ENCODE data around the gene MXD1.
A peak's percentile ranks its signal among the peaks of the same experiment; 100 is the strongest.
"Not testable (repeated sequence)": the region's sequence is repeated elsewhere in the genome, so short reads cannot be mapped to it uniquely, and the experiment has no call there.

The MXD1 gene, protein sequence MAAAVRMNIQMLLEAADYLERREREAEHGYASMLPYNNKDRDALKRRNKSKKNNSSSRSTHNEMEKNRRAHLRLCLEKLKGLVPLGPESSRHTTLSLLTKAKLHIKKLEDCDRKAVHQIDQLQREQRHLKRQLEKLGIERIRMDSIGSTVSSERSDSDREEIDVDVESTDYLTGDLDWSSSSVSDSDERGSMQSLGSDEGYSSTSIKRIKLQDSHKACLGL

DNA sequence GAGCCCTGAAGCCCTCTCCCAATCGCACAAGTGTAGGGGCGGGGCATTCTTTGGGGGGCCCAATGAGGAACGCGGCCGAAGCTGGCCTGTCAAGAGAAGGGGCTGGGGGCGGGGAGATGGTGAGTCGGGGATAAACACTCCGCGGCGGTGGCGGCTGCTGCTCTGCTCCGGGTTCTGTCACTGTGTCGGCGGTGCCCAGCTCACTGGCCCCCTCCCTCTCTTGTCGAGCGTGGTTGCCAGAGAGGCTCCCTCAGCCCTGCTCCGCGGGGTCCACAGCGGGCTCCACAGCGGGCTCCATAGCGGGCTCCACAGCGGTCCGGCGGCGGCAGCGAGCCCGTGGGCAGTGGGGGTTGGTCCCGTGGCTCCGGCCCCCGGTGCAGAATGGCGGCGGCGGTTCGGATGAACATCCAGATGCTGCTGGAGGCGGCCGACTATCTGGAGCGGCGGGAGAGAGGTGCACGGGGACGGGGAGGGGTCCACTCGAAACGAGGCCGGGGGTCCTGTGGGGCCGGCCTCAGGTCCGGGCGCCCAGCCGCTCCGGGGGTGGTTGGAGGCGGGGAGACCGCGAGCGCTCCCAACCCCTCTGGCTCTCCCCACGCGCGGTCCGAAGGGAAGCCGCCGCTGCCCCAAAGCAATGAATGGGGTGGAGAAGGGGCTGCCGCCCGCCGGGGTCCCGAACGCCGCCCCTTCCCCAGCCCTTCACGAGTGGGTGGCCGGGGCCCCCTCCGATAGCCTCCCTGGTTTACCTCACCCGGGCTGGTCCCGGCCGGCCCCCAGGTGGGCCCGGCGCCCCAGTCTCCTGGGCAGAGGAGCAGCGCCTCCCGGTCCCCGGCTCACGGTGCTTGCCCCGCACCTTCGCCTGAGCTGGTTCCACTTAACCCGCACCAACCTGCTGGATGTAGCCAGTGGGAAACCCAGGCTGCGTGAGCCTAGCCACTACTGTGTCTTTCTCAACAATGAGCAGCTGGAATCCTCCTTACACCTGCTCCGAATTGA lies at the start of gene MXD1:
MXD1 (plus strand) TSS at position 160 of the 996 bp plus-strand sequence; CDS start at position 382, 222 bp downstream.
- DNase-seq: peak; percentile 18

DNA sequence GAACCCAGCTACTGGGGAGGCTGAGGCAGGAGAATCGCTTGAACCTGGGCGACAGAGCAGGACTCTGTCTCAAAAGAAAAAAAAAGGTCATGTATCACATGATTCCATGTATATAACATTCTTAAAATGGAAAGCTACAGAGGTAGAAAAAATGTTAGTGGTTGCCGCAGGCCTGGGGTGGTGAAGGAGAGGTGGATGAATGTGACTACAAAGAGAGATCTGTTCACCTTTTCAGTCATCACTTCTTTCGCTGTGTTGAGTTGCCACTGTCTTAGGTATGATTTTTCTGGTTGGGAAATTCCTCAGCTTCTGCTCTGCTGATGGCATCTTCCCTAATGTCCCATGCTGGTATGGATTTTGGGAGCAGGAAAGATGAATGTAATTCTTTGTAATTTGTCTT lies 26.5 kb upstream of the MXD1 start:
- DNase-seq: no peak

DNA sequence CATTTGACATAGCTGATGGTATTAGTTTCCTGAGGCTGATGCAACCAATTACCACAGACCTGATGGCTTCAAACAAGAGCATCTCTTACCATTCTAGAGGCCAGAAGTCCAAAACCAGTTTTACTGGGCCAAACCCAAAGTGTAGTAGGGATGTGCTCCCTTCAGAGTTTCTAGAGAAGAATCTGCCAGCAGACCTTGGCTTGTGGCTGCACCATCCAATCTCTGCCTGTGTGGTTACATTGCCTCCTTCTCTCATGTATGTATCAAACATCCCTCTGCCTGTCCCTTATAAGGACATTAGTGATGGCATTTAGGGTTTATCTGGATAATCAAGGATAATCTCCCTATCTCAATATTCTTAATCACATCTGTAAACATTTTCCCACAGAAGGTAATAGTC lies 25.6 kb upstream of the MXD1 start:
- DNase-seq: no peak

DNA sequence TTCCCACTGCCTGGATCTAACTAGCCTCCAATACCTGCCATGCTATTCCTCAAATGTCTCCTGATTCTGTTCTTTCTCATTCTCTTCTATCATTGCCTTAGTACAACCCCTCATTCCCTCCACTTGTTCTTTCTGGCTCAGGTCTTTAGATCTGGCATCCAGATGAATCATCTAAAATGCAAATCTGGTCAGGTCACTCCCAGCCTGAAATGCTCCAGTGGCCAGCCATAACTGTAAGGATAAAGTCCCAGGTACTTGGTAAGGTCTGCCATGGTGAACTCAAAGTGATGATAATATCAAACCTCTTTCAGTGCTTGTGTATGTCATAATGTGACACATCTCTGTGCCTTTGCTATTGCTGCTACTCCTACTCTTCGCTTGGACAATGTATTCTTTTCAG lies 24.0 kb upstream of the MXD1 start:
- DNase-seq: no peak

DNA sequence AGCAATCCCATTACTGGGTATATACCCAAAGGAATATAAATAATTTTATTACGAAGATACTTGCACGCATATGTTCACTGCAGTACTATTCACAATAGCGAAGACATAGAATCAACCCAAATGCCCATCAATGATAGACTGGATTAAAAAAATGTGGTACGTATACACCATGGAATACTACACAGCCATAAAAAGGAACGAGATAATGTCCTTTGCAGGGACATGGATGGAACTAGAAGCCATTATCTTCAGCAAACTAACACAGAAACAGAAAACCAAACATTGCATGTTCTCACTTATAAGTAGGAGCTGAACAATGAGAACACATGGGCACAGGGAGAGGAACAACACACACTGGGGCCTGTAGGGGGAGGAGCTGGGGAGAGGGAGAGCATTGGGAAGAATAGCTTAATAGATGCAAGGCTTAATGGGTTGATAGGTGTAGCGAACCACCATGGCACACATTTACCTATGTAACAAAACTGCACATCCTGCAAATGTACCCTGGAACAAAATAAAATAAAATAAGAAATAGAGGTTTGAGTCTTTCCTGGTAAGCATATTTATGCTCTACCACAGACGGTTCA lies 22.0 kb upstream of the MXD1 start:
- DNase-seq: not testable (repeated sequence)

DNA sequence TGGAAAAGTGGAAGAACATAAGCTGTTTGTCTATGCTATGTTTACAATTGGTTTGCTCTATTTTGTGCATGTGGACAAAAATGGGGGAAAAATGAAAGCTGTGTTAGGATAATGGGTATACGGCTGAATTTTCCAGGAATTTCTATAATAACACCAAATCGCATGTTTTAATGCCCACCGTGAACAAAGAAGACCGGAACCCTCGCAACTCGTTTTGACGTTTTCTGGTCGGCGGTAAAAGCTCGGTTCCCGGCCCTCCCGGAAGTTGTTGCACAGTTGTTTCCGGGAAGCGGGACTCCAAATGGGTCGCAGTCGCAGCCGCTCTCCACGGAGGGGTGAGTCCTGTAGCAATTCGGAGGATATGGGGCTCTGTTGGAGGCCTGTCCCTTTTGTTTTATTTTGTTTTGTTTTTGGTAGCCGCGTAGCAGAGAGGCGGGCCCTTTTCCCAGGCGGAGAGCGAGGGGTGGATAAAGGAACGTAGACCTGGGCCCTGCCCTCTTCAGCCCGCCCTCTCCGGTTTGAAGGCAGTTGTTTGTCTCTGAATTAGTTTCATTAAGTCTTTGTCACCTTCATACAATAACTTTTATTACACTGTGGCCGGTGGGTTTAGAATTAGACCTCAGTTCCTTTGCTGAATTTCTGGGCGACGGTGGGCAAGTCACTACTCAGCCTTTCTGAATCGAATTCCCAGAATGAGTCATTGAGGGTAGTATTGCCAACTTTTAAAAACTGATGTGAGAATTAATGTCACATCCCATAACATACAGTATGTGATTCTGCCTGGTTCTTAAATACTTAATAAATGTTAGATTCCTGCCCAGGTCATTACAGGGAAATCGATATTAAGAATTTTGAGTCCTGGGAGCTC lies 21.0 kb upstream of the MXD1 start, which contains the start of gene SNRNP27:
SNRNP27 (plus strand) TSS at position 273 of the 868 bp plus-strand sequence; CDS start at position 302, 29 bp downstream.
- peak; percentile 78 for DNase-seq

DNA sequence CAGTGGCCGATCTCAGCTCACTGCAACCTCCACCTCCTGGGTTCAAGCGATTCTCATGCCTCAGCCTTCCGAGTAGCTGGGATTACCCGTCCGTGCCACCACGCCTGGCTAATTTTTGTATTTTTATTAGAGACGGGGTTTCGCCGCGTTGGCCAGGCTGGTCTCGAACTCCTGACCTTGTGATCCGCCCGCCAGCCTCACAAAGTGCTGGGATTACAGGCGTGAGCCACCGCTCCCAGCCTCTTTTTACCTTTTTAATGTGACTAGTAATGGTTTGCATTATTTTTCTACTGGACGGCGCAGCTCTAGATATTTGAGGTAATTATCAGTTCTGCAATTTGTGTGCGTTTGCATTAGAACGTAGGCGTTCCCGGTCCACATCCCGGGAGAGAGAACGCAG lies 20.2 kb upstream of the MXD1 start:
- not testable (repeated sequence) for DNase-seq

DNA sequence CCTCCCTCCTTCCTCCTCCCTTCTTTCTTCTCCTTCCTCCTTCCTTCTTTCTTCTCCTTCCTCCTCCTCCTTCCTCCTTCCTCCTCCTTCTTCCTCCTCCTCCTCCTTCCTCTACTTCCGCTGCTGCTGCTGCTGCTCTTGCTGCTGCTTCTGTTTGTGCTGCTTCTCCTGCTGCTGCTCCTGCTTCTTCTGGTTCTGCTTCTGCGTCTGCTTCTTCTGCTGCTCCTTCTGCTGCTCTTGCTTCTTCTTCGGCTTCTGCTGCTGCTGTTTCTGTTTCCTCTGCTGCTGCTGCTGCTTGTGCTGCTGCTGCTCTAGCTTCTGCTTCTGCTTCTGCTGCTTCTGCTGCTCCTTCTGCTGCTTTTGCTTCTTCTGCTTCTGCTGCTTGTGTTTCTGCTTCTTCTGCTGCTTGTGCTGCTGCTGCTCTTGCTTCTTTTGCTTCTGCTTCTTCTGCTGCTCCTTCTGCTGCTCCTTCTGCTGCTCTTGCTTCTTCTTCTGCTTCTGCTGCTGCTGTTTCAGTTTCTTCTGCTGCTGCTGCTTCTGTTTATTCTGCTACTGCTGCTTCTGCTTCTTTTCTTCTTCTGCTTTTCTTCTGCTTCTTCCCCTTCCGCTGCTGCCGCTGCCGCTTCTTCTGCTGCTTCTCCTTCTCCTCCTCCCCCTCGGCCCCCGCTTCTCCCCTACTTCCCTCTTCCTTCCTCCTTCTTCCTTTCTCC lies 12.5 kb upstream of the MXD1 start:
- DNase-seq: peak; percentile 57

DNA sequence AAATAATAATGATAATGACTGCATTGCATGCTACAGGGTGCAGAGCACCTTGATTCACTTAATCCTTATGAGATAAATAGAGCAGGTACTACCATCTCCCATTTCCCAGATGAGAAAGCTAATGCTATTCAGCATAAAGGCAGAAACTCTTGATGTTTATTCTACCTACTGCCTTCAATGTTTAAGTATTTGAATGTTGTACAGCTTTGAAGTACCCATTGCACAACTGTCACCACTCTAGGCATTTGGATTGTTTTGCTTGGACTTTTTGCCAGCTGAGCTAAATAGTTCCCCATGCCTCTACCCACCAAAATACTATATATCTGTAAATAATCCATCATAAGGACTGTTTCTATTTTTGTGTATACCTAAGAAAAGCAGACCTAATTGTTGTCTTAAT lies 7.7 kb upstream of the MXD1 start:
- DNase-seq: no peak

DNA sequence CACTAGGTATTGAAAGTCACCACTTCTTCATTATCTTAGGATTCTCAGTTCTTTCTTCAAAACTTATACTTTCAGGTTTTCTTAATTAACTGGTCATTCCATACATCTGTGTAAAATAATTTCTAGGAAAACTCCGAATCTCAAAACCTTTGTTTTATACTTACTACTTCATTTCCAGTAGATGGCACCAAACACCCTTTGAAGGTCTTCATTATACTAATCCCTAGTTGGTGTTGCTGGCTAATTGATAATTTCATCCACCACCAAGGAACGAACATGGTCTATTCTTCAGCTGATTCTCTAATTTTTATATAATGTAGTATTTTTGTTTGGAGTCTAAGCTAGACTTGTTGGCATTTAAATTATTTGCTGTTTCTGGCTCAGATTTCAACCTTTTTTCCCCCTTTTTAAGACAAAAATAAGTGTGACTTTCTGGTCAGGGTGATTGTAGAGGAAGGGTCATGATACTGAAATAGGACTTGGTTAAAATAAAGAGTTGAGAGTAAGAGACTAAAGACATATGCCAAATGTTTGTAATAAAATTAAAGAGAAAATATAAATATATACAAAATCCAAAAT lies 2.8 kb upstream of the MXD1 start:
- no peak for DNase-seq

DNA sequence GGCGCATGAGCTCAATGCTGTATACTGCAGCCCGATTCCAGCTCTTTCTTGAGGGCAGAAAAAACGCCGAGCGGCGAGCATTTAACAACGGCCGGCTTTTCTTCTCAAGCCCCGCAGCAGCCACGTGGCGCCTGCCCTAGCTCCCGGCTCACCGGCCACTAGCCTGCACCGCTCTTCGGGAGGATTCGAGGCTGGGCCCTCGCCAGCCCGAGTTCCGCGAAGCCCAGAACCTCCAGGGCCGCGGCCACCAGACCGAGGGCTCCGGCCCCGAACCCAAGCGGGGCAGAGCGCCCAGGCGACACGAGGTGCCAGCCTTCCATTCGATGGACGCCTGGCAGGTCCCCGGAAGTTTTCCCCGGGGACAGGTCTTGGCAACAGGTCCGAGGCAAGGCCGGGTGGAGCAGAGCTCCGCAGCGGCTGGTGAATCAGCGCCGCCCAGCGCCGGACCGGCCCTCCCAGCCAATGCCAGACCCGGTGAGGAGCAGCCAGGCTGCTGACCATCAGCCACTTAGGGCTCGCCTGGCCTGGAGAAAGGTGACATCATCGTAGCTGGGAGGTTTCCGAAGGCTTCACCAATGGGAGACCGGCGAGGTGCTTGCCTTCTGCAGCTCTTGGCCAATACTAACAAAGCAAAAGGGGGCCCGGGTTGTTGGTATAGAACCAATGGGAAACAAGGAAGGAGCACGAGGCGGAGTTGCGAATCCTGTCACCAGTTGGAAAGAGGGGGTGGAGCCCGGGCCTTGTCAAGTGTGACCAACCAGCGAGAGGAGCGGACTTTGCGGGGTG lies 552 bp upstream of the MXD1 start:
- DNase-seq: peak; percentile 100

DNA sequence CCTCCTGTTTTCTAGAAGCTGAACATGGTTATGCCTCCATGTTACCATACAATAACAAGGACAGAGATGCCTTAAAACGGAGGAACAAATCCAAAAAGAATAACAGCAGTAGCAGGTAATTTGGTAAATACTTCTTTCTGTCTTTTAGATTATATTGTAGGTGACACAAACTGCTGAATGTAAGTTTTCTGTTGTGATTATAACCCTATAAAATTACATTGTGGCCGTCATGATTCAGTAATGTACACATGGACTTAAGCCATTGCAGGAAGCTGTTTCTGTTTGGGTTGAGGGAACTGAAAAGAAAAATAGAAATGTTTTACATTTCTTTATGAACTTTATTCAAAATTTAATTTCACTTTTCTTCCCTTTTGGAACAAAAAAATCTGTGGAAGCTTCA lies 1.2 kb downstream of the MXD1 start:
- no peak for DNase-seq

DNA sequence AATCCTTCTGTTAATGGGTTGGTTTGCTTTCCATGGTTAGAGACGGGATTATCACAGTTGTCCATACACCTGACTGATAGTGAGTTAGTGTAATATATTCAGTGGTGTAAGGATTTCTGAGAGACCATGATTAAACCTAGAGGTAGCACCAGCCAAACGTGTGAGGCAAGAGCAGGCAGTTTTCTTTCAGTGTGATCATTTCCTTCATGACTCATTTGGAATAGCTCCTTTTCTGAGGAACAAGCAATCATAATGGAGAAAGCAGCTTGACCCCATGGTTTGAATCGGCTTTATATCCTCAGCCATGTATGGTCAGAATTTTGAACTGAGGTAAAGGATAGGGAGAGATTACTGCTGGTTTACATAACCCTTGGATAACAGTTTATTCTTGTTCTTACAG lies 2.9 kb downstream of the MXD1 start:
- DNase-seq: no peak

DNA sequence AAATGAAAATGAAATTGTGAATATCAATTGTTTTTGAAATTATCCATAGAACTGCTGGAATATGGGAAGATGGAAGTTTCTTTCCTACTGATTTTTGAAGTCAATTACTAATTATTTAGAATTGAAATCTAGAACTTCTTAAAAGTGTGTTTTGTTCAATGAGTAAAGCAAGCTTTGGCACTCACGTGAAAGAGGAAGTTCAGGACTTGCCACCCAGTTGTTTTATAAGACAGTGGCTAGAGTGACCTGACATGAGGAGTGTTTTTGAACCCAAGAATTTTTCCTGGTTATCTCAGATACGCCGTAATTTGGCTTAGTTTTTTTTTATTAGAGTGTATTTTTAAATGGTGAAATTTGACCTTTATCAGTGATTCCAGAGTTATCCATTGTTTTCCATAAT lies 3.5 kb downstream of the MXD1 start:
- no peak for DNase-seq

DNA sequence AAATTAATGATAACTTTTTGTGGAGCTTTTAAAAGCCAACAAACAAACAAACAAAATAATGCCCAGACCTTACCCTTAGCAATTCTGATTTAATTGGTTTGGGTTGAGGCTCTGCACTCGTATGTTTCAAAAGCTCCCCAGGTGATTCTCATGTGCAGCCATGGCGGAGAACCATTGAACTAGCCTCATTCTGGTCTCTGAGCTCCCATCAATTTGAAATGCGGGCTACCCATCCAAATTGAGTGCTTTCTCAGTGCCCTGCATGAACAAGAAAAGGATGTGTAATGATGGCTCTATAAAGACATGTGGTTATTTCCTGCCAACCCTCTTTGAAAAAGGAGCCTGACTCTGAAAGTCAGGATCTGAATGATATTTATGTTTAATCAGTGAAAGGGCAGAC lies 8.2 kb downstream of the MXD1 start:
- no peak for DNase-seq

DNA sequence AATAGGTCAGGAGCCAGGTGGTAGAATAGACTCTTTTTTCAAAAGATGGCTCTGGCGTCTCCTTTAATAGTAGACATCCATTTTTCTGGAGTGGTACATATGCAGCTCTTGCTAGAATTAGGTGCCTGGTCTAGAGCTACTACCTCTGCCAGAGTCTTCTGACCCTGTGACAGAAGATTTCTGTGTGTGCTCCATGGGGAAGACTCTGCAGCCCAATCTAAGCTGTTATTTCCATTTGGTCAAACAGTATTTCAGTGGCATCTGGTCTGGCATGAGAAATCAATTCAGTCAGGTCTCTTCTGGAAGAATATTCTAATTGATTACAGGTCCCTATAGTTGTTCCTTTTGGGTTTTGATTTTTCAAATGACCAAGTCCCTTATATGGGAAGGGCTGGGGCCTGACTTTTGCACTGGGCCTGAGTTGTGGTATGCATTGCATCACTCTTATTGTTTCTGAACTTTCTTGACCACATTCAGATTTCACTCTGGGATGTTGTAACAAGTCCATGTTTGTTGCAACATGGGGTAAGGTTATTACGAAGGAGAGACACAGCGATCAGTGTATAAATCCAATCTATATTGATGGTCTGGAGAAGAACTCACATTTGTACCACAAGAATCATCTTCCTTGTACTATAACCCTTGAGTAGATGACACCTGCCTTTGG lies 12.1 kb downstream of the MXD1 start:
- no peak for DNase-seq

DNA sequence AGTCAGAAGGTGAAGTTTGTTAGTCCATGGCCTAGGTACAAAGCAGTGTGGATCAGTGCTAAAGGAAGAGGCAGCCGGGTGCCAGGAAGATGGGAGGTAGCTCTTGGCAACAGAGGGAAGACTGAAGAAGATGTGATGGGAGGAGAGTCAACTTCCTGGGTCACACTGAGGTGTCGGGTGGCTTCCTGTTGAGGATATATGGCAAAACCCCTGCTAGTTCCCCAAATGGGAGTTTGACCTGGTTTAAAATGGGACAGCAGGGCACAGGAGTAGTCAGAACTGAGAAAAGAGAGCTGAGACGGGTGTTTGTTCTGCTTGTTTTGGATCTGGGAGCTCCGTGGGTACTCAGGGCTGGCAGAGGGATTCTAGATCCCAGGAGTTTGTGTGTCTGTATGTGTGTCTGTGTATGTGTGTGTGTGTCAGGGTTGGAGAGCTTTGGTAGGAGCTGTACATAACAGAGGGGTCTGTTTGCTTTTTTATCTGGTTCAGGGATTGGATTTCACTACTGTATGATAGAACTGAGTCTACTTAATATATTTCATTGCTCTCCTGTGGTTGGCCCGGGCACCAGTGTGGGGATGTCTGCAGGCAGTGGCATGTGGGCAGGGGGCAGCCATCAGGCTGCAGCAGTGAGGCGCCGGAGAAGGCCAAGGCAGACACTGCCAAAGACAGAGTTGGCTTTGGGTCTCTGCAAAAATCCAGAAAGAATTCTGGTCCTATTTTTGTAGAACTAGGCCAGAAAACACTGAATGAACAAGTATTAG lies 17.1 kb downstream of the MXD1 start:
- no peak for DNase-seq

DNA sequence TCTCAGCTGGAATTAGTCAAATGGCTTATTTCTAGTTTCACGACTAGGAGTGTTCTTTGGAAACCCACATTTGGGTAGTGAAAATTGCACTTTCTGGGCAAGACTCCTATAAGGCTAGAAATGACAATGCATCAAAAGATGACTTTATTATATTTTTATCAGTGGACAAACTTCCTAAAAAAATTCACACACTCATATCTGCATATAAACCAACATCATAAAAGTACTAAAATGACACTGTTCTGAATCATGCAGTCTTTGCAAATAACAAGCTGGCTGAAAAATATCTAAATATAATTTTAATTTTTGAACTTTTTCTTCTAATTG lies 17.6 kb downstream of the MXD1 start:
- DNase-seq: no peak

DNA sequence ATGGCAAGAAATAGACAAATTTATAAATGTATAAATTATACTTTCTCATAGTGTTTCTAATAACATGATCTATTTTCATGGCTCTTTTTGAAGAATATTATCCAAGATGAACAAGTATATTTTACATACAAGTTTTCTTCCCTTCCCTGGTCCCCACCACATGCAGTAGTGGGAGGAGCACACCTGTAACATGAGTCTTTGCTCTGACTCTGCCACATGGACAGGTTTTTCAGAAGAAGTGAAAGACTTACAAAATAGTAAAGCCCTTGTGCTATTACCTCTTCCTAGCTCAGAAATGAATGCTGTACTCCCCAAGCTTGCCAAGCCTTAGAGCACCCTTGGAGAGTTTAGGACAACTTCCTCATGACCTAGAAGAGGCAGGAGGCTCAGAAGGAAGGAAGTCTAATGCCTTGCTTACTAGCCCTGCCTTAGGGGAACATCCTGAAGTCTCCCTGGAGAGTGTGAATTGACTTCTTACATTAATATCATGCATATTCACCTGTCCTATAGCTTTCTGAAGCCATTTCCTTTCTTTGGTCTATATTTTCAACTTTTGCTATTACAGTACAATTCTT lies 18.4 kb downstream of the MXD1 start:
- DNase-seq: no peak

Data from CD4-positive, alpha-beta T cell treated with Interferon gamma for 1 hour (primary cell).